Body of pancreas (tissue), 4 donors: ENCODE results near the gene ORMDL2. TPM values are rescaled to one million over a fixed set of nuclear protein-coding genes. Genes with fewer than 3 reads are reported as not detected.
A peak's percentile ranks its signal among the peaks of the same experiment; 100 is the strongest.
"Not testable (repeated sequence)": the region's sequence is repeated elsewhere in the genome, so short reads cannot be mapped to it uniquely, and the experiment has no call there.

Source experiments
- ATAC-seq: fragments of 150-250 bp; one replicate; pipeline ENCODE4 v1.9.1; 2016
- DNase-seq, 4 donors: peaks; one replicate each; pipeline ENCODE4 v3.0.0-alpha.2; 2019
- H3K27ac ChIP-seq, 4 donors: fragments of 200-600 bp; sonication (generic); 1 replicate in 3 of 4; 2 replicates in 1 of 4; pipeline versions ENCODE4 v1.5.1 to v1.6.1; 2016 to 2019; ENCODE audit warnings: mild to moderate bottlenecking in 1 of 4, mixed read lengths in 1 of 4, moderate library complexity in 1 of 4
- H3K27me3 ChIP-seq, 2 donors: fragments of 200-600 bp; sonication (generic); one replicate each; pipeline ENCODE4 v1.6.0; 2016; ENCODE audit warnings: mild to moderate bottlenecking in 1 of 2
- H3K36me3 ChIP-seq, 2 donors: fragments of 200-600 bp; sonication (generic); replicated peaks in 1 of 2; 2 replicates each; pipeline ENCODE4 v1.5.1; 2016; ENCODE audit warnings: low read depth in 2 of 2; ENCODE audit not compliant: insufficient read depth in 1 of 2
- H3K4me1 ChIP-seq: fragments of 200-600 bp; sonication (generic); one replicate; pipeline ENCODE4 v1.6.0; 2016
- H3K4me3 ChIP-seq, 2 donors: fragments of 200-600 bp; sonication (generic); 1 replicate in 1 of 2; 2 replicates in 1 of 2; pipeline ENCODE4 v1.5.1; 2016 to 2019
- H3K9me3 ChIP-seq, 3 donors: fragments of 200-600 bp; sonication (generic); 1 replicate in 2 of 3; 2 replicates in 1 of 3; pipeline ENCODE4 v1.5.1; 2016
- POLR2A ChIP-seq, 3 donors: fragments of 450-650 bp; IDR thresholded peaks; one replicate each; pipeline ENCODE4 v1.6.1; 2016; ENCODE audit warnings: antibody characterized with exemption in 3 of 3, mild to moderate bottlenecking in 2 of 3
- WGBS, 2 donors: methylation state at CpG; one replicate each; pipeline ENCODE4 v1.1.5; 2017; 5-methylcytosine and 5-hydroxymethylcytosine counted together
- intact Hi-C: fragments of 100-400 bp; cut with DNase I; formaldehyde crosslinking; loops from one replicate; pipeline ENCODE4 v1.15.1; 2023
- total RNA-seq, 2 donors: library from RNA; depleted of rRNA; stranded (reverse); fragments of >200 nt; gene quantifications; one replicate each; pipeline ENCODE4 v1.1.0, GENCODE V29; 2016
- TF ChIP-seq, protein P1 (sequence below), 7 experiments: fragments of 450-650 bp in 4 of 7; fragments of 200-600 bp in 3 of 7; sonication (generic) in 3 of 7; IDR thresholded peaks; one replicate each; pipeline ENCODE4 v1.5.1; 2016 to 2019; ENCODE audit warnings: antibody characterized with exemption in 7 of 7

ORMDL2 gene
- total RNA-seq, 2 donors from 2014 or later: 6.0 to 12.5 TPM

DNA sequence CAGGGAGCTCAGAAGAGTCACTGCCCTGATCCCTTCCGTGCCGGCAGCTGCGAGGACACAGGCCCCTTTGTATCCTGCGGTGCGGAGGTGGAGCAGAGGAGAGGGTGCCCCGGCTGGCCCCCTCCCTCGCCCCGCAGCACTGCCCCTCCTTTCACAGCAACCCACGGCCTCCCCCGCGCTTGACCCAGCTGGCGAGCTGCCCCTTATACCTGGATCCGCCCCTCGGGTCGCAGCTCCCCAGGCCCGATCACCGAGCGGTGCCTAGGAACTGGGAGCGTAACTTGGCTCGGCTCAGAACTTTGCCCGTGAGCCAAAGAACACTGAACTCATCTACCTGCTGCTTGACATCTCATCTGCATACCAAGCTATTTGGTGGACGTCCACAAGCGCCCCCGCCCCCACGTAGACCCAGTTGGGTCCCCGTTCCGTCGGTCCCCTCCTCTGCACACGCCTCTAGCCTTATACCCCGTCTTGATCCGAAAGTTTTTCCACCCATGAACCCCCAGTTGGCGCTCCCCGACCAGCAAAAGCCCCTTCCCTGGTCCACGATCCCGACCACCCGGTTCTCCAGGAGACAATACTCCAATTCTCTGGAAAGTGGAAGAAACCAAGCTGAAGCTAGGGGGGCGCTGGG, 12.2 kb downstream of the ORMDL2 start:
- peak; percentile 39 for ATAC-seq
- intact Hi-C loops: loop anchor here (10.0 kb wide), 2 partner anchors 85 kb away; partner anchors contain the start of gene GDF11

DNA sequence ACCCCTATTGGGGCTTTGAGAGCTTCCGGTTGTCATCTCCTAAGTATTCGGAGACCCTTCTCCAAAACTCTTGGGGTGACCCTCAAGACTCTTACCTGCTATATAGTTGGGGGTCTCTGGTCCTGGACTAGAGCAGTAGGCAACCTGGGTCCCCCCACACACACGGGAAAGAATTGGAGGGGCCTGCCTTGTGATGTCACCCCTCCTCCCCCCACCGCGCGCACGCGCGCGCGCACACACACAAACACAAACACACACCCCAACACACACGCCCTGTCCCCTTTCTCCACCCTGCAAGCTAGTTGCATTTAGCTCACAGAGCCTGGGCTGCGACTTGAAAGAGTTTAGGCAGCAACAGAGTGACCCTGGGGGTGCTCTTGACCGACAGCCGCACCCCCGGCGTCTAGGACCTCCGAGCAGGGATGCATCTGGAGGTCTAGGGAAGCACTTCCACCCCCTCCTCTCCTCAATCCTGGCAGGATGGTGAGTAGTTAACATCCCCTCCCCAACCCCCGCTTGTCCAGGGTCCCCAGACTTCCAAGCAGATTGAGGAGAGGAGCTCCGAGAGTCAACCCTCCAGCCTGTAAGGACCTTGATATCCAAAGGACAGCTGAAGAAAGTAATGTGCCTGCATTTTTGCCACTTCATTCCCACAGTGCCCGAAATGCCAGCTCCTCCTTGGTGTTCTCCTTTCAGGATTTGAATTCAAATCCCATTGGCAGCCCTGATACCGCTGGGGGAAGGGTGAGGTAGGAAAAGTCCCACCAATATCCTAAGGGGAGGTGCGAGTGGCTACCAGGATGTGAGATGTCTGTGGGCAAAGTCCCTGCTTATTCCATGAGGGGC, 13.0 kb downstream of the ORMDL2 start:
- 9 to 22% methylated on average over 10 to 23 of the region's 23 CpGs for WGBS, 2 donors
- intact Hi-C loops: loop anchor here (10.0 kb wide), 1 partner anchor 84 kb away; no protein-coding TSS in a partner anchor
- peak overlapping the region; percentile 81 to 89 (median 88) for H3K27ac ChIP-seq
- H3K4me1 ChIP-seq: peaks cover 50% of the 10 kb centered on the region
- H3K9me3 ChIP-seq: no peaks in the 10 kb centered on the region
- peak; percentile 16 for ATAC-seq
- TF ChIP-seq, protein P1, sequence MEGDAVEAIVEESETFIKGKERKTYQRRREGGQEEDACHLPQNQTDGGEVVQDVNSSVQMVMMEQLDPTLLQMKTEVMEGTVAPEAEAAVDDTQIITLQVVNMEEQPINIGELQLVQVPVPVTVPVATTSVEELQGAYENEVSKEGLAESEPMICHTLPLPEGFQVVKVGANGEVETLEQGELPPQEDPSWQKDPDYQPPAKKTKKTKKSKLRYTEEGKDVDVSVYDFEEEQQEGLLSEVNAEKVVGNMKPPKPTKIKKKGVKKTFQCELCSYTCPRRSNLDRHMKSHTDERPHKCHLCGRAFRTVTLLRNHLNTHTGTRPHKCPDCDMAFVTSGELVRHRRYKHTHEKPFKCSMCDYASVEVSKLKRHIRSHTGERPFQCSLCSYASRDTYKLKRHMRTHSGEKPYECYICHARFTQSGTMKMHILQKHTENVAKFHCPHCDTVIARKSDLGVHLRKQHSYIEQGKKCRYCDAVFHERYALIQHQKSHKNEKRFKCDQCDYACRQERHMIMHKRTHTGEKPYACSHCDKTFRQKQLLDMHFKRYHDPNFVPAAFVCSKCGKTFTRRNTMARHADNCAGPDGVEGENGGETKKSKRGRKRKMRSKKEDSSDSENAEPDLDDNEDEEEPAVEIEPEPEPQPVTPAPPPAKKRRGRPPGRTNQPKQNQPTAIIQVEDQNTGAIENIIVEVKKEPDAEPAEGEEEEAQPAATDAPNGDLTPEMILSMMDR (IDR thresholded peaks at IDR 0.05): no peak
- peak in 1 of 3 donors; percentile 51 for TF ChIP-seq POLR2A (IDR thresholded peaks at IDR 0.05)
- H3K4me3 ChIP-seq: peak overlapping the region; percentile 69 to 72
- no peaks in the 10 kb centered on the region for H3K27me3 ChIP-seq
- peak; percentile 56 to 71 (median 62) for DNase-seq
- no peaks in the 10 kb centered on the region for H3K36me3 ChIP-seq

More for the DNA sequence above, 12.2 kb downstream of the ORMDL2 start:
- DNase-seq: peak; percentile 68 to 70 (median 69)
- Histone ChIP-seq H3K9me3 (no peaks in the 10 kb centered on the region), H3K36me3 (no peaks in the 10 kb centered on the region), H3K4me1 (peaks cover 58% of the 10 kb centered on the region), H3K27me3 (no peaks in the 10 kb centered on the region), H3K27ac (peak overlapping the region; percentile 81 to 89 (median 88)), H3K4me3 (peak overlapping the region; percentile 69 to 72)
- 1% methylated on average over 16 to 27 of the region's 37 CpGs for WGBS, 2 donors
- TF ChIP-seq, protein P1 (IDR thresholded peaks at IDR 0.05): no peak
- no peak for TF ChIP-seq POLR2A (IDR thresholded peaks at IDR 0.05)

GRCh38 chr12:55831447-55831815, 13.6 kb downstream of the ORMDL2 start:
- peak overlapping the region; percentile 25 to 89 (median 85) for H3K27ac ChIP-seq
- 13 to 65% methylated on average over 1 of the region's 1 CpG for WGBS, 2 donors
- no peaks in the 10 kb centered on the region for H3K36me3 ChIP-seq
- no peak for ATAC-seq
- no peak for TF ChIP-seq POLR2A (IDR thresholded peaks at IDR 0.05)
- TF ChIP-seq, protein P1 (IDR thresholded peaks at IDR 0.05): no peak
- DNase-seq: no peak
- intact Hi-C loops: loop anchor here (10.0 kb wide), 1 partner anchor 83 kb away; no protein-coding TSS in a partner anchor
- H3K4me1 ChIP-seq: peaks cover 44% of the 10 kb centered on the region
- no peaks in the 10 kb centered on the region for H3K9me3 ChIP-seq
- H3K27me3 ChIP-seq: no peaks in the 10 kb centered on the region
- no peak overlapping the region for H3K4me3 ChIP-seq

DNA sequence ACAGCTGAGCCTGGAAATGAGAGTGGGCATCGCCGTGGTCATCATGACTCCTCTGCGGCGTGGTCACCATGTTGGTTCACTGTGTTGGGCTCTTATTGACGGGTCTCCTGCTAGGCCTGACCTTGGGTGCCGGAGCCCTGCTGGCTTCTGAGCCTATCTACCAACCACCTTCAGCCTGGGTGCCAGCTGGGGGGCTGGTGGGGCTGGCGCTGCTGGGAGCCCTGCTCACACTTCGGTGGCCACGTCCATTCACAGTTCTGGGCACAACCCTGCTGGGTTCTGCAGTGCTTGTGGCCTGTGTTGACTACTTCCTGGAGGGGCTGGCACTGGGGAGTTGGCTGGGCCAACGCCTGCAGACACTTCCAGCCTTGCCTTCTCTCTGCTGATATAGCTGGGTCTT, 15.2 kb downstream of the ORMDL2 start:
- DNase-seq (no peak), ATAC-seq (no peak)
- Histone ChIP-seq H3K27me3 (no peaks in the 10 kb centered on the region), H3K36me3 (no peaks in the 10 kb centered on the region), H3K4me3 (no peak overlapping the region), H3K27ac (no peak overlapping the region), H3K9me3 (no peaks in the 10 kb centered on the region), H3K4me1 (peaks cover 30% of the 10 kb centered on the region)
- intact Hi-C loops: loop anchor here (10.0 kb wide), 1 partner anchor 82 kb away; no protein-coding TSS in a partner anchor
- 83 to 93% methylated on average over 4 to 10 of the region's 10 CpGs for WGBS, 2 donors
- TF ChIP-seq, protein P1 (IDR thresholded peaks at IDR 0.05): no peak
- TF ChIP-seq POLR2A (IDR thresholded peaks at IDR 0.05): no peak

DNA sequence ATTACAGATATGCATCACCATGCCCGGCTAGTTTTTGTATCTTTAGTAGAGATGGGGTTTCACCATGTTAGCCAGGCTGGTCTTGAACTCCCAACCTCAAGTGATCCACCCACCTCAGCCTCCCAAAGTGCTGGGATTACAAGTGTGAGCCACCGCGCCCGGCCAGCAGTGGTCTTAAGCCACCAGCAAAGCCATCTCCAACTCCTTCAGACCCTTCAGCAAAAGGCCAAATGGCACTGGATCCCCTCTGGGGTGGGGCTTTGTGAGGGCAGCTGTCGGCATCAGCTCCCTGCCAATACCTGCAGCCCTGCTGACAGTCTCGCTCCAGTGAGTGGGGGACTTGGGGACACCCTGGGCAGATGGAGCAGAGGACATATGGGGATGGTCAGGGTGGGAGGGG, 16.6 kb downstream of the ORMDL2 start:
- not testable (repeated sequence) for ATAC-seq, H3K27ac ChIP-seq, H3K36me3 ChIP-seq, H3K27me3 ChIP-seq, H3K9me3 ChIP-seq, DNase-seq, H3K4me3 ChIP-seq
- intact Hi-C loops: loop anchor here (10.0 kb wide), 1 partner anchor 80 kb away; no protein-coding TSS in a partner anchor
- 88 to 100% methylated on average over 1 to 5 of the region's 6 CpGs for WGBS, 2 donors
- H3K4me1 ChIP-seq: peaks cover 19% of the 10 kb centered on the region
